Muscle of leg (tissue), 11 donors: ENCODE data around the gene MCF2L. TPM values are rescaled to one million over a fixed set of nuclear protein-coding genes. Genes with fewer than 3 reads are reported as not detected.

Source experiments
- DNase-seq: peaks from one replicate; pipeline ENCODE4 v3.0.0; 2013
- H3K27ac ChIP-seq: one replicate; pipeline ENCODE4 v1.5.1; 2013; ENCODE audit warnings: mild to moderate bottlenecking, low read length, control low read depth
- H3K27me3 ChIP-seq: one replicate; pipeline ENCODE4 v1.6.1; 2013; ENCODE audit warnings: low read length; ENCODE audit not compliant: control insufficient read depth, insufficient read depth
- H3K36me3 ChIP-seq: one replicate; pipeline ENCODE4 v1.6.1; 2013; ENCODE audit warnings: low read length; ENCODE audit not compliant: control insufficient read depth, insufficient read depth
- H3K4me1 ChIP-seq: one replicate; pipeline ENCODE4 v1.6.1; 2013; ENCODE audit warnings: low read length; ENCODE audit not compliant: control insufficient read depth, insufficient read depth
- H3K4me3 ChIP-seq: one replicate; pipeline ENCODE4 v1.5.1; 2013; ENCODE audit warnings: low read length, control low read depth
- H3K9me3 ChIP-seq: replicated peaks from 2 replicates; pipeline ENCODE4 v1.6.1; 2013; ENCODE audit warnings: low read depth, low read length; ENCODE audit not compliant: control insufficient read depth
- WGBS: methylation state at CpG from one replicate; pipeline ENCODE4 v1.1.5; 2013; ENCODE audit warnings: missing lambda C conversion rate; ENCODE audit not compliant: insufficient coverage; 5-methylcytosine and 5-hydroxymethylcytosine counted together
- polyA plus RNA-seq, 8 donors: library from polyadenylated mRNA; unstranded; fragments of 120-200 nt; gene quantifications; one replicate each; pipeline versions ENCODE4 v1.2.1 to v1.2.3, GENCODE V29; 2013; ENCODE audit warnings: inconsistent platforms in 1 of 8, low replicate concordance in 1 of 8; ENCODE audit not compliant: insufficient read length in 8 of 8, insufficient read depth in 1 of 8
- total RNA-seq: library from RNA; stranded (reverse); fragments of 120-200 nt; gene quantifications from one replicate; pipeline ENCODE4 v1.2.4, GENCODE V29; 2013

MCF2L gene
- total and polyA plus RNA-seq, 9 donors = 15.9 to 27.6 (median 20.1) TPM

DNA sequence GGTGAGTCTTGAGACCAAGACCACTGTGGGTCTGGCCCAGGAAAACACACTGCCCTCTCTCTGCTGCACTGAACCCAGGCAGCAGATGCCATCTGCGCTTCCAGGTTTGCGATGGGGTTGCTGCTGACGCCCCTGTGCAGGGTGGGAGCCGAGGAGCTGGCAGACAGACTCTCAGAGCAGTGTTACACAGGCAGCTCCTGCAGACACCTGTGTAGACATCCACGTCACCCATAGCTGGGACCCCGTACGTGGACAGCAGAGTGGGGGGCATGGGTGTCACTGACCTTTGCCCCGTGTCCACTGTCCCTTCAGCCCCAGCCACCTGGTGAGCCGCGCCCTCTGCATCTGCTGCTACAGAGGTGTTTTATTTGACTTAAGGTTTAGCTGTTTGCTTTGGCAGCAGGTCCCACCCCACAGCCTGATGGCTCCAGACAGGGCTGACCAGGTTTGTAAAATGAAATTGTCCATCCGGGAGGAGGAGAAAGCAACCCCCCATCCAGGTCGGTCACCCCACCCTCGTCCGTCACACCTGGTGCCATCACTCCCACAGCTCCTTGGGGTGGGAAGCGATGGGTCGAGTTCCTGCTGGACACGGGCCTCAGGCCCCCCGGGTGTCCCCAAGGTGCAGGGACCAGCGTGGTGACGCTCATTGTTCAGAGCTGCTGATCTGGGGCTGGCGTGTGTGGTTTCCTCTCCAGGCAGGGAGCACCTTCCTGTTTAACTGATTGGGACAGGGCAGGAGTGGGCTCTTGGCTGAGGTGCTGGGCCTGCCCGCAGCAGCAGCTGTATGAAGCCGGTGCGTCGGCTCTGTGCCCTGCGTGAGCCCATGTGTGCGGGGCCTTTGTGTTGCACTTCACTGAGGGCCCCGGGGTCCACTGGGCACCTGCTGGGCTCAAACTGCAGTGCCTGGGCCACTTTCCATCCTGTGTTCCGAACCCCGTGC is 28.4 kb downstream of the MCF2L start:
- H3K27ac ChIP-seq = no peak overlapping the region
- no peaks in the 10 kb centered on the region for H3K9me3 ChIP-seq
- H3K4me3 ChIP-seq = no peak overlapping the region
- WGBS = 77% methylated on average over 22 of the region's 30 CpGs
- no peak for DNase-seq
- H3K27me3 ChIP-seq = peaks cover 2% of the 10 kb centered on the region
- peaks cover 68% of the 10 kb centered on the region for H3K4me1 ChIP-seq
- H3K36me3 ChIP-seq = no peaks in the 10 kb centered on the region

GRCh38 chr13:112998521-112999280 is 29.7 kb downstream of the MCF2L start:
- 48% methylated on average over 23 of the region's 23 CpGs for WGBS
- H3K36me3 ChIP-seq = no peaks in the 10 kb centered on the region
- no peak overlapping the region for H3K4me3 ChIP-seq
- H3K27me3 ChIP-seq = peaks cover 2% of the 10 kb centered on the region
- no peaks in the 10 kb centered on the region for H3K9me3 ChIP-seq
- peaks cover 64% of the 10 kb centered on the region for H3K4me1 ChIP-seq
- no peak overlapping the region for H3K27ac ChIP-seq
- peak; percentile 53 for DNase-seq

GRCh38 chr13:112999414-113000177 is 30.6 kb downstream of the MCF2L start:
- Histone ChIP-seq H3K27me3 (peaks cover 2% of the 10 kb centered on the region), H3K36me3 (no peaks in the 10 kb centered on the region), H3K4me1 (peaks cover 61% of the 10 kb centered on the region), H3K4me3 (no peak overlapping the region), H3K9me3 (no peaks in the 10 kb centered on the region), H3K27ac (no peak overlapping the region)
- no peak for DNase-seq
- WGBS = 72% methylated on average over 31 of the region's 32 CpGs

DNA sequence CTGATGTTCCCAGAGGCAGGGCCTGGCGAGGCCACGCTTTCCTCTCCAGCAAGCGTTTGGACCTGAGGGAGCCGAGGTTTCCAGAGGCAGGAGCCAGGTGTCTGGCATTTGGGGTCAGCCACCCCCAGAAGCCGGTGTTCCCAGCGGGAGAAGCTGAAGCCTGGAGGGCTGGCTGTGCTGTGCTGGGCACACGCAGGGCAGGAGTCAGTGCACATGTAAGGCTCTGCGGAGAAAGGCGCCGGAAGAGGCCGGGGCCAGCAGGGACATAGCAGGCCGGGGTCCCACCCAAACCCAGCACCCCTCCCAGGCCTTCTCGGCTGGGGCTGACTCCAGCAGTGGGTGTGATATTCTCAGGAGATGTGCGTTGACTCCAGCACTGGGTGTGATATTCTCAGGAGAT is 31.6 kb downstream of the MCF2L start:
- H3K36me3 ChIP-seq = peaks cover 6% of the 10 kb centered on the region
- H3K27me3 ChIP-seq = peaks cover 2% of the 10 kb centered on the region
- H3K9me3 ChIP-seq = no peaks in the 10 kb centered on the region
- WGBS = 51% methylated on average over 7 of the region's 14 CpGs
- no peak overlapping the region for H3K4me3 ChIP-seq
- no peak for DNase-seq
- peak overlapping the region; percentile 72 for H3K27ac ChIP-seq
- H3K4me1 ChIP-seq = peaks cover 61% of the 10 kb centered on the region

DNA sequence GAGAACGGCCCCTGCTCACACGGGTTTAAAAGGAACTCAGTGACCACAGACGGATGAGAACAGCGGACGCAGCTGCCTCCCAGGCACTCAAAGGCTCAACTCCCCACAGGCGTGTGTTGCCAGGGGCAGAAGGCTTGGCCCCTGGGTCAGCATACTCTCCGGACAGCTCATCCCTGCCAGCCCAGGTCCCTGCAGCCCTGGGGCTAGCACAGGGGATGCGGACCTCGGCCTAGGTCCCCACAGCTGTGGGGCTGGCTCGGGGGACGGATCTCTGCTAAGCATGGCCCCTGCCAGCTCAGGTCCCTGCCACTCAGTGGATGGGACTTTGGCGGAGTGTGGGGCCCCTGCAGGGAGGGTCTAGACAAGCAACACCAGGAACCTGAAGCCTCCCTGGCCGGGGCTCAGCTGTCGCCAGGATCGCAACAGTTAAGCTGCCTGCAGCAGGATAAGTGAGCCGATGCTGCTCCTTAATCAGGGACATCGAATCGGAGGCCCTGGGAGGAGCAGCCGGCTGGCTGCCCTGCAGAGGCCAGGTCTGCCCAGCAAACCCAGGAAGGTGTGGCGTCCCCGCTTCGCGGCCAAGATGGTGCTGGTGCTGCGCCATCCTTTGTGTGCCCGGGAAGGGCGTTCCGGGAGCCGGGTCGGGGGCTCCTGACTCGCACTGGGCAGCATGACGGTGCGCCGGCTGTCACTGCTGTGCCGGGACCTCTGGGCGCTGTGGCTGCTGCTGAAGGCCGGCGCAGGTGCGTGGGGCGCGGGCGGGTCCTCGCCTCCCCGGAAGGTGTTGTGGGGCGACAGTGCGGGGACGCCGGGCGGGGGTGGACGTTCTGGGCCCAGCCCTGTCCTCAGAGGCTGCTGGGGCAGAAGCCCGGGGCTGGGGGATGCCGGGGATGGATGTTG is 32.5 kb downstream of the MCF2L start:
- Histone ChIP-seq H3K4me3 (peak overlapping the region; percentile 46), H3K9me3 (no peaks in the 10 kb centered on the region), H3K27me3 (peaks cover 2% of the 10 kb centered on the region), H3K27ac (peak overlapping the region; percentile 72), H3K36me3 (peaks cover 6% of the 10 kb centered on the region), H3K4me1 (peaks cover 61% of the 10 kb centered on the region)
- DNase-seq = peak; percentile 91
- 8% methylated on average over 51 of the region's 51 CpGs for WGBS

DNA sequence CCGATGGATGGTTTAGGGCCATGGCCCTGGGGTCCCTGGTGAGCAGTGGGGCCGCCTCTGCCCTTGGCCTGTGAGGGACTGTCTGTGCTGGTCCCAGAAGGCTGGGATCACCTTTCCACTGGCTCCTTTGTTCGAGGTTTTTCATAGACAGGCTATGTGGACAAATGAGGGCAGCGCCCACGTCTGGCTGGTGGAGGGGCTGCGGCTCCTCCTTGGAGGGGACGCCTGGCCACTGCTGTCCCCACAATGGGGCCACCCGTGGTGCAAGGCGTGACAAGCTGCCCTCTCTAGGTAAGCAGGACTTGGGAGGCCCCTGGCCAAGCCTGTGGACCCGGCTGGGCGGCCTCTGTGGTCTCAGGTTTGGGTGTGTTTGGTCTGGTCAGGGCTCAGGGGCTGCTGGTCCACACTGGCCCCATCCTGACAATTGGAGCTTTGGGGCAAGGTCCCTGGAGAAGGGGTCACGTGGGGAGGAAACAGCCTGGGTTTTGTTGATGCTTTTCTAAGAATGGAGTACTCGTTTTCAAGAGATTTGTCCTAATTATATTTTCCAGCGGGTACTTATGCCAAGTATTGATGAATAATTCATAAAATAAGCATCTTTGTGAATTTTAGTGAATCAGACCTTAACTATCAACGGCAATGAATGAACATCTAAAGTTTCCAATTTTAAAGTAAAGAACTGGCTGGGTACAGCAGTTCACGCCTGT is 33.3 kb downstream of the MCF2L start:
- H3K9me3 ChIP-seq = no peaks in the 10 kb centered on the region
- peak overlapping the region; percentile 46 for H3K4me3 ChIP-seq
- no peak for DNase-seq
- H3K27me3 ChIP-seq = peaks cover 2% of the 10 kb centered on the region
- H3K36me3 ChIP-seq = peaks cover 6% of the 10 kb centered on the region
- 47% methylated on average over 10 of the region's 16 CpGs for WGBS
- H3K4me1 ChIP-seq = peaks cover 54% of the 10 kb centered on the region
- H3K27ac ChIP-seq = no peak overlapping the region

DNA sequence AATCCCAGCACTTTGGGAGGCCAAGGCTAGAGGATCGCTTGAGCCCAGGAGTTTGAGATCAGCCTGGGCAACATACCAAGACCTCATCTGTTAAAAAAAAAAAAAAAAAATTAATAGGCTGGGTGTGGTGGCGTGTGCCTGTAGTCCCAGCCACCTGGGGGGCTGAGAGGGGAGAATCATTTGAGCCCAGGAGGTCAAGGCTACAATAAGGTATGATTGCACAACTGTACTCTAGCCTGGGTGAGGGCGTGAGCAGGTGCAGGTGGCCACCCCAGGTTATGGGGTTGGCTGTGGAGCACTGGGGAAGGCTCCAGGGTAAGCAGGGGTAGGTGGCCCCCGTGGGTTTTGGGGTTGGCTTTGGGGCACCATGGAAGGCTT is 33.9 kb downstream of the MCF2L start:
- Histone ChIP-seq H3K36me3 (peaks cover 6% of the 10 kb centered on the region), H3K9me3 (no peaks in the 10 kb centered on the region), H3K27me3 (peaks cover 2% of the 10 kb centered on the region), H3K4me3 (no peak overlapping the region), H3K27ac (no peak overlapping the region), H3K4me1 (peaks cover 49% of the 10 kb centered on the region)
- 70% methylated on average over 3 of the region's 4 CpGs for WGBS
- DNase-seq = no peak

- WGBS = 87% methylated on average over 13 of the region's 14 CpGs
- DNase-seq = no peak
- Histone ChIP-seq H3K27ac (no peak overlapping the region), H3K36me3 (peaks cover 6% of the 10 kb centered on the region), H3K4me1 (peaks cover 37% of the 10 kb centered on the region), H3K4me3 (no peak overlapping the region), H3K9me3 (no peaks in the 10 kb centered on the region), H3K27me3 (peaks cover 2% of the 10 kb centered on the region)
Measured at GRCh38 chr13:113004126-113004525, 35.1 kb downstream of the MCF2L start.
